ENCODE measurements around the gene STK38L. TPM values are rescaled to one million over a fixed set of nuclear protein-coding genes. Genes with fewer than 3 reads are reported as not detected.

Gene STK38L
- total RNA-seq, 4 donors from 2014 or later = 64.6 to 102 (median 82.4) TPM

DNA sequence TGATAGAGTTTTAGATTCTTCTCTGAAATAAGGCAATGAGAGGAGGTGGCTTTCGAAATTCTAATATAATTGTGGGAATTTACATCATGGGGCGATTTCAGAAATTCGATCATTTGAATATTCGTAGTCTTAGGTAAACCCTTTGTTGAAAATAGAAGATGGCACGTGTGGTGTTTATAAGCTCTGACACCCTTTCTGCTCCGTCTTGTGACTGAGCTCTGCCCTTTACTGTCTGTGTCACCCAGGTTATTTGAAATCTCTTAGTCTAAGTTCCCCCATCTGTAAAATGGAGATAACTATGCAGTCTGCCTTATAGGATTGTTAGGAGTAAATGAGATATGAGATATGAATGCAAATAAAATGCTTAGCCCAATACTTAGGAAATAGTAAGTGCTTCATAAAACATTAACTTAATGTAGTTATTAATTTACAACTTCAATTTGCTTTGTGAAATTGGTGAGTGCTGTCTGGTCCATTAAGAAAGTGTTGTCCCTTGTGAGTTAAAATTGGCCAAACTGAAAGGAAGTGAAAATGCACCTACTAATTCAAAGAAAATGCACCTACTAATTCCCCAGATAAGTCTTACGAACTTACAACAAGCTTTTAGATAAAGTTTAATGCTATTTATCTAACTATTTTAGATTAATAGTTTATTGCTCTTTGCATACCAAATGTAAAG lies 90.1 kb downstream of the STK38L start:
- no peaks in the 10 kb centered on the region for H3K36me3 ChIP-seq
- DNase-seq (ENCODE audit: extremely low spot score) = no peak
- peak overlapping the region; percentile 74 to 90 (median 80) for H3K4me3 ChIP-seq
- intact Hi-C loops (cut with DNase I) = loop anchor here (5.0 kb wide), 1 partner anchor 48 kb away; no protein-coding TSS in a partner anchor
- WGBS = 73% methylated on average over 7 of the region's 7 CpGs
- H3K4me1 ChIP-seq = peaks cover 13 to 34% (median 31%) of the 10 kb centered on the region in 4 donors
- TF ChIP-seq EP300 (IDR thresholded peaks at IDR 0.05) (no peak), POLR2A (IDR thresholded peaks at IDR 0.05; ENCODE audit: low read depth) (no peak), POLR2AphosphoS5 (IDR thresholded peaks at IDR 0.05) (no peak)
- TF ChIP-seq, protein P1, sequence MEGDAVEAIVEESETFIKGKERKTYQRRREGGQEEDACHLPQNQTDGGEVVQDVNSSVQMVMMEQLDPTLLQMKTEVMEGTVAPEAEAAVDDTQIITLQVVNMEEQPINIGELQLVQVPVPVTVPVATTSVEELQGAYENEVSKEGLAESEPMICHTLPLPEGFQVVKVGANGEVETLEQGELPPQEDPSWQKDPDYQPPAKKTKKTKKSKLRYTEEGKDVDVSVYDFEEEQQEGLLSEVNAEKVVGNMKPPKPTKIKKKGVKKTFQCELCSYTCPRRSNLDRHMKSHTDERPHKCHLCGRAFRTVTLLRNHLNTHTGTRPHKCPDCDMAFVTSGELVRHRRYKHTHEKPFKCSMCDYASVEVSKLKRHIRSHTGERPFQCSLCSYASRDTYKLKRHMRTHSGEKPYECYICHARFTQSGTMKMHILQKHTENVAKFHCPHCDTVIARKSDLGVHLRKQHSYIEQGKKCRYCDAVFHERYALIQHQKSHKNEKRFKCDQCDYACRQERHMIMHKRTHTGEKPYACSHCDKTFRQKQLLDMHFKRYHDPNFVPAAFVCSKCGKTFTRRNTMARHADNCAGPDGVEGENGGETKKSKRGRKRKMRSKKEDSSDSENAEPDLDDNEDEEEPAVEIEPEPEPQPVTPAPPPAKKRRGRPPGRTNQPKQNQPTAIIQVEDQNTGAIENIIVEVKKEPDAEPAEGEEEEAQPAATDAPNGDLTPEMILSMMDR (IDR thresholded peaks at IDR 0.05) = no peak
- H3K27ac ChIP-seq (replicated peaks in 1 of 4) = no peak overlapping the region
- peaks cover 0 to 11% (median 0%) of the 10 kb centered on the region in 4 donors for H3K27me3 ChIP-seq
- no peaks in the 10 kb centered on the region for H3K9me3 ChIP-seq

DNA sequence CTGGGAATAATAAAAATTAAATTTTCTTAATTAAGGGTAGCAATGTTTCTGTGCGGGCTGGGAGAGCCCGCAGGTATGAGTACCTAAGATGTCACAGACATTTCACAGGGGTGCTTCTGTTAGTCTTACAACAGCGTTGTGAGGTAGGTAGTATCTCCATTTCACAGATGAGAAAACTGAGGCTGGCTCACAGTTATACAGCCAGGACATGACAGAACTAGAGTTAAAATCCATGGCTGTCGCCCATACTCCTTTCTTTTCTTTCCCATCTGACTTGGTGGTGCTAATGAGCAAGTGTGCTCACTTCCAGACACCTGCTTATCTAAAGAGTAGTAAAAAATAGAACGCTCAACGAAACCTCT lies 90.6 kb downstream of the STK38L start:
- peaks cover 13 to 34% (median 31%) of the 10 kb centered on the region in 4 donors for H3K4me1 ChIP-seq

DNA sequence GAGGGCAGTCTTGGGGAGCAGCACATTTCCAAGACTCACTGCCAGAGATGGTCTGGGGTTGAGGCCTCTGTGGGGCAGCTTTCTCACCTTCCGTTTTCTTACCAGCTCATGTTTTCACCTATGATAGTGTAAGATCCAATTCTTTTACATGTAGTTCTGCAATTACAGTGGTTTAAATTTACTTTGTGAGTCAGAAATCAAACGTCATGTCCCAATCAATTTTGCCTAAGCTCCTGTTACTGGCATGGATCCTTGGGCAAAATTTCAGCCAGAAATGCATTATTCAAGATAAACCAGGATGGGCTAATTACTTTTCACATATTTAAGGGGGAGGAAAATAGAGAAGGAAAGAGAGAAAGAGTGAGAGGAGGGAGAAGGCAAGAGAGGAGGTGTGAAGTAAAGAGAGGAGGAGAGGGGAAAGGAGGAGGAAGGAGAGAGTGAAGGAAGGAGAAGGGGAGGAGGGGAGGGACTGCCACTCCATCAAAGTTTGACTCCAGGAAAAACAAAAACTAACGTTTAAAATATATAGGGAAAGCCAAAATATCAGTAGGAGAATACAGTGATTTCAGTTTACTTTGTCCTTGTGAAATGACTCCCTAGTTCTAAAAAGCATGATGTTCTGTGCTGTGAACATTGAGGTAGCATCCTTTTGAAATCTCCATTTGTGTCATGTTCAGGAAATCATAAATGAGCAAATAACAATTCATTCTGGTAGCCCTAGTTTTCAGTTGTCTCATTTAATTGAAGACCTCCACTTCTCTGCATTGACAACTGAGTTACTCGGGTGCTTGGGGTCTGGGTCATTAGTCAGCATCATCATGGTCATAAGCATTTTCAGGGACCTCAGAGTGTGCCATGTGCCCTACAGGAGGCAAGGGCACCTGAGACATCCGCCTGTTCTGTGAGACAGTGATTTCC lies 91.5 kb downstream of the STK38L start:
- 75% methylated on average over 5 of the region's 5 CpGs for WGBS
- TF ChIP-seq, protein P1 (IDR thresholded peaks at IDR 0.05) = no peak
- no peak for TF ChIP-seq POLR2A (IDR thresholded peaks at IDR 0.05; ENCODE audit: low read depth)
- no peak for TF ChIP-seq POLR2AphosphoS5 (IDR thresholded peaks at IDR 0.05)
- TF ChIP-seq EP300 (IDR thresholded peaks at IDR 0.05) = no peak
- Histone ChIP-seq H3K4me1 (peaks cover 13 to 32% (median 28%) of the 10 kb centered on the region in 4 donors), H3K27me3 (peaks cover 0 to 11% (median 0%) of the 10 kb centered on the region in 4 donors), H3K9me3 (no peaks in the 10 kb centered on the region), H3K27ac (replicated peaks in 1 of 4) (no peak overlapping the region), H3K36me3 (no peaks in the 10 kb centered on the region), H3K4me3 (no peak overlapping the region)
- intact Hi-C loops (cut with DNase I) = no loop called here
- no peak for DNase-seq (ENCODE audit: extremely low spot score)

More for the DNA sequence above, 90.6 kb downstream of the STK38L start:
- no peak for DNase-seq (ENCODE audit: extremely low spot score)
- Histone ChIP-seq H3K4me3 (no peak overlapping the region), H3K36me3 (no peaks in the 10 kb centered on the region), H3K27ac (replicated peaks in 1 of 4) (no peak overlapping the region), H3K9me3 (no peaks in the 10 kb centered on the region), H3K27me3 (peaks cover 0 to 11% (median 0%) of the 10 kb centered on the region in 4 donors)
- TF ChIP-seq POLR2AphosphoS5 (IDR thresholded peaks at IDR 0.05) = no peak
- TF ChIP-seq POLR2A (IDR thresholded peaks at IDR 0.05; ENCODE audit: low read depth) = no peak
- TF ChIP-seq EP300 (IDR thresholded peaks at IDR 0.05) = no peak
- TF ChIP-seq, protein P1 (IDR thresholded peaks at IDR 0.05) = no peak
- intact Hi-C loops (cut with DNase I) = loop anchor here (5.0 kb wide), 1 partner anchor 48 kb away; no protein-coding TSS in a partner anchor
- WGBS = 78% methylated on average over 6 of the region's 6 CpGs

DNA sequence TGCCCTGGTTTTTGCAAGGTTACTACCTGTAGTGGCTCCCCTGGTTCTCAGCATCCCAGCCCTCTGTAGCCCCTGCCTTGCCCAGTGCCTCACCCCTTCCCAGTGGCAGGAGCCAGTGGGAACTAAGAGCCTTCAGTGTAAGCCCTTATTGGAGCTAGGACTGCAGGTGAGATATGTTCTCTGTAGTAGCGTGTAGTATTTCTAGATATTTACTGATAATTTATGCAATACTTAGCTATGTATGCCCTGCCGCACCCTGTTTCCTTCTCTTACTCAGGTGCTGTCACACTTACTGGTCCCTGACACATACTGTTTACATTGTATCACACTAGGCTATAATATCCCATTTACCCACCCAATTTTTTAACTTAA lies 92.2 kb downstream of the STK38L start:
- no peak overlapping the region for H3K4me3 ChIP-seq
- no peaks in the 10 kb centered on the region for H3K9me3 ChIP-seq
- peaks cover 0 to 11% (median 0%) of the 10 kb centered on the region in 4 donors for H3K27me3 ChIP-seq
- no peak overlapping the region for H3K27ac ChIP-seq (replicated peaks in 1 of 4)
- DNase-seq (ENCODE audit: extremely low spot score) = no peak
- TF ChIP-seq EP300 (IDR thresholded peaks at IDR 0.05) = no peak
- TF ChIP-seq POLR2A (IDR thresholded peaks at IDR 0.05; ENCODE audit: low read depth) = no peak
- TF ChIP-seq, protein P1 (IDR thresholded peaks at IDR 0.05) = no peak
- no peak for TF ChIP-seq POLR2AphosphoS5 (IDR thresholded peaks at IDR 0.05)
- WGBS = 96% methylated on average over 2 of the region's 2 CpGs
- peaks cover 13 to 26% (median 21%) of the 10 kb centered on the region in 4 donors for H3K4me1 ChIP-seq
- no peaks in the 10 kb centered on the region for H3K36me3 ChIP-seq
- intact Hi-C loops (cut with DNase I) = no loop called here

Measured in esophagus muscularis mucosa (tissue), 4 donors.